C4-2B (cell line): ENCODE data around the gene IKZF2.

Experiments
- CTCF ChIP-seq: fragments of 450-650 bp; conservative IDR thresholded peaks from 2 replicates; pipeline ENCODE4 v1.5.1; 2017; ENCODE audit warnings: mild to moderate bottlenecking
- ZFX ChIP-seq: fragments of 450-650 bp; IDR thresholded peaks from 2 replicates; pipeline ENCODE4 v1.6.1; 2017

GRCh38 chr2:212957624-212958023 lies 193.8 kb downstream of the IKZF2 start:
- no peak for TF ChIP-seq CTCF
- TF ChIP-seq ZFX, result no peak
